K562 (cell line): ENCODE data around the gene ANGEL2. TPM values are rescaled to one million over a fixed set of nuclear protein-coding genes. Genes with fewer than 3 reads are reported as not detected.

ENCODE experiments used
- CBX8 ChIP-seq: fragments of 200-600 bp; sonication (generic); IDR thresholded peaks from 2 replicates; pipeline ENCODE4 v1.6.1; 2012; ENCODE audit warnings: borderline replicate concordance, mixed run types, low read depth, mild to moderate bottlenecking, moderate library complexity, mixed read lengths, low read length, control low read depth, inconsistent platforms; ENCODE audit not compliant: poor library complexity, severe bottlenecking; ENCODE audit errors: extremely low read depth
- HDAC1 ChIP-seq, 2 experiments: fragments of 450-650 bp; IDR thresholded peaks; 2 replicates each; pipeline ENCODE4 v1.6.1; 2016 to 2017; ENCODE audit warnings: inconsistent platforms in 1 of 2, mild to moderate bottlenecking in 1 of 2, moderate library complexity in 1 of 2
- JUND ChIP-seq, 2 experiments: IDR thresholded peaks; 2 replicates in 1 of 2; 3 replicates in 1 of 2; pipeline ENCODE4 v1.6.1; 2011; ENCODE audit warnings: borderline replicate concordance in 2 of 2, low read depth in 2 of 2, low read length in 2 of 2, improper control_type of control experiment in 1 of 2, missing biosample characterization in 1 of 2, missing genetic modification characterization in 1 of 2, missing genetic modification reagents in 1 of 2
- MED1 ChIP-seq: sonication (generic); formaldehyde crosslinking; IDR thresholded peaks from 2 replicates; pipeline ENCODE4 v1.8.1; 2023; ENCODE audit warnings: missing genetic modification reagents, borderline replicate concordance
- NFRKB ChIP-seq: fragments of 450-650 bp; IDR thresholded peaks from 2 replicates; pipeline ENCODE4 v1.6.1; 2016; ENCODE audit warnings: low read depth
- XRCC3 ChIP-seq: fragments of 450-650 bp; IDR thresholded peaks from 2 replicates; pipeline ENCODE4 v1.6.1; 2017; ENCODE audit warnings: mild to moderate bottlenecking, moderate library complexity
- ZNF445 ChIP-seq: fragments of 250-450 bp; sonication (Bioruptor Pico); IDR thresholded peaks from 2 replicates; pipeline ENCODE4 v1.4.0; 2020; ENCODE audit warnings: low read depth, mild to moderate bottlenecking, moderate library complexity
- ZNF699 ChIP-seq: fragments of 250-450 bp; sonication (Bioruptor Pico); IDR thresholded peaks from 2 replicates; pipeline ENCODE4 v1.8.0; 2021; ENCODE audit warnings: mild to moderate bottlenecking, moderate library complexity; ENCODE audit not compliant: insufficient replicate concordance
- polyA plus RNA-seq, 8 experiments: library from polyadenylated mRNA; depleted of rRNA in 4 of 8; stranded (reverse) in 5 of 8; unstranded in 3 of 8; fragments of >200 nt; fragmentation: Nextera tagmentation in 2 of 8; fragmentation: Illumina TruSeq in 1 of 8; extraction: Ambion mirVana in 2 of 8; extraction: Trizol in 1 of 8; gene quantifications; 2 replicates each; pipeline versions ENCODE4 v1.2.1 to v1.2.3, GENCODE V29; 2011 to 2014; ENCODE audit warnings: inconsistent platforms in 1 of 8, missing spikeins in 1 of 8
- total RNA-seq, 7 experiments: library from RNA; depleted of rRNA in 6 of 7; stranded (reverse); fragments of >200 nt in 6 of 7; fragmentation: Illumina TruSeq in 2 of 7; extraction: Trizol in 2 of 7; gene quantifications; 2 replicates each; pipeline versions ENCODE4 v1.2.1 to v1.2.3, GENCODE V29; 2011 to 2021; ENCODE audit warnings: low replicate concordance in 1 of 7
- TF ChIP-seq, protein P1 (sequence below): fragments of 450-650 bp; formaldehyde crosslinking; IDR thresholded peaks from 2 replicates; pipeline ENCODE4 v1.4.0; 2020; ENCODE audit warnings: mild to moderate bottlenecking, moderate library complexity
- TF ChIP-seq, protein P2 (sequence below): sonication (generic); formaldehyde crosslinking; IDR thresholded peaks from 2 replicates; pipeline ENCODE4 v1.8.0; 2023; ENCODE audit warnings: mild to moderate bottlenecking, missing genetic modification reagents
- TF ChIP-seq, protein P3 (sequence below), 2 experiments: fragments of 450-650 bp; formaldehyde crosslinking in 1 of 2; IDR thresholded peaks; 2 replicates each; pipeline versions ENCODE4 v1.4.0 to v1.6.1; 2014 to 2020; ENCODE audit warnings: mild to moderate bottlenecking in 2 of 2, borderline replicate concordance in 1 of 2, low read depth in 1 of 2

Gene ANGEL2
- total and polyA plus RNA-seq, 9 of the 15 experiments (the other 6 are each of a cell fraction or from before 2014, with no cell fraction given): 6.8 to 34.6 (median 26.2) TPM

DNA sequence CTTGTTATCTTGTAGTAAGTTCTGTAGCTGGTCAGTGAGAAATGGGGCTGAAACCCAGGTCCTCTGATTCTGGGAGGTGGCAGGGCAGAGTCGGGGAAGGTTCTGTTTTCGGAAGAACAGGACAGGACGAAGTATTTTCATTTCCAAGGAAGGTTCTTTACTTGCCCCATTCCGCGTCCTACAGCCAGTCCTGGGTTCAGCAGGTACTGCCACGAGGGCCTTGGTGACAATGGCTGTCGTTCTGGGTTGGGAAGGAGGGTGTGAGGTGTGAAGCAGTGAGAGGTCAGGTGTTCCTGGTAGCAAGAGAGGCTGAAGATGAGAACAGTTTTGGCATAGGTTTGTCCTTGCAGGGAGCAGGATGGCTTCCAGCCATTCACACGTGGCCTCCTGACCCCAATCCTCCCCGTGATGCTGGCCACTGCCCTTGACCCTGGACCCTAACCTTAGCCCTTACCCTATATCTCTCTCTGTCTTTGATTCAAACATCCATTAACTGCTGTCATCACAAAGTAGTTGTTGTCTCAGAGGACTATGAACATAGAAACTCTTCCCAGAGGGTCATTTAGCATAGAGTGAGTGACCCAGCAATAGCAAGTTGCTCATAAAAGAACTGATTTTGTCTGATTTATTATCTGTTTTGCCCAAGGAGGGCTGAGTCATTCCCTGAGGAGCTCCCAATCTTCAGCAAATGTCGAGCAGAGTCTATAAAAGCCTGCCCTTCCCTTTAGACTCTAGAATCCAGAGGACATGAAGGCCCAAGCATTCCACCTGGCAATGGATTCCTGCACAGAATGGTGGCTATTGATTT lies 40.4 kb downstream of the ANGEL2 start (continued):
- TF ChIP-seq JUND (IDR thresholded peaks at IDR 0.05; ENCODE audit: borderline replicate concordance, low read depth, low read length) (peak; percentile 20; the same call in 1 of the 2 replicates), JUND (tag; IDR thresholded peaks at IDR 0.05; ENCODE audit: borderline replicate concordance, low read depth, low read length) (no peak), CBX8 (no peak), ZNF699 (CRISPR knock-in tag) (no peak), NFRKB (no peak), MED1 (CRISPR knock-in tag) (no peak), ZNF445 (CRISPR knock-in tag) (no peak), HDAC1 (IDR thresholded peaks at IDR 0.05) (peak in 1 of 2 experiments; percentile 22; a peak in 1 of 4 replicates), XRCC3 (no peak)
- TF ChIP-seq, protein P1, sequence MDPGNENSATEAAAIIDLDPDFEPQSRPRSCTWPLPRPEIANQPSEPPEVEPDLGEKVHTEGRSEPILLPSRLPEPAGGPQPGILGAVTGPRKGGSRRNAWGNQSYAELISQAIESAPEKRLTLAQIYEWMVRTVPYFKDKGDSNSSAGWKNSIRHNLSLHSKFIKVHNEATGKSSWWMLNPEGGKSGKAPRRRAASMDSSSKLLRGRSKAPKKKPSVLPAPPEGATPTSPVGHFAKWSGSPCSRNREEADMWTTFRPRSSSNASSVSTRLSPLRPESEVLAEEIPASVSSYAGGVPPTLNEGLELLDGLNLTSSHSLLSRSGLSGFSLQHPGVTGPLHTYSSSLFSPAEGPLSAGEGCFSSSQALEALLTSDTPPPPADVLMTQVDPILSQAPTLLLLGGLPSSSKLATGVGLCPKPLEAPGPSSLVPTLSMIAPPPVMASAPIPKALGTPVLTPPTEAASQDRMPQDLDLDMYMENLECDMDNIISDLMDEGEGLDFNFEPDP (CRISPR knock-in tag): no peak
- TF ChIP-seq, protein P2, sequence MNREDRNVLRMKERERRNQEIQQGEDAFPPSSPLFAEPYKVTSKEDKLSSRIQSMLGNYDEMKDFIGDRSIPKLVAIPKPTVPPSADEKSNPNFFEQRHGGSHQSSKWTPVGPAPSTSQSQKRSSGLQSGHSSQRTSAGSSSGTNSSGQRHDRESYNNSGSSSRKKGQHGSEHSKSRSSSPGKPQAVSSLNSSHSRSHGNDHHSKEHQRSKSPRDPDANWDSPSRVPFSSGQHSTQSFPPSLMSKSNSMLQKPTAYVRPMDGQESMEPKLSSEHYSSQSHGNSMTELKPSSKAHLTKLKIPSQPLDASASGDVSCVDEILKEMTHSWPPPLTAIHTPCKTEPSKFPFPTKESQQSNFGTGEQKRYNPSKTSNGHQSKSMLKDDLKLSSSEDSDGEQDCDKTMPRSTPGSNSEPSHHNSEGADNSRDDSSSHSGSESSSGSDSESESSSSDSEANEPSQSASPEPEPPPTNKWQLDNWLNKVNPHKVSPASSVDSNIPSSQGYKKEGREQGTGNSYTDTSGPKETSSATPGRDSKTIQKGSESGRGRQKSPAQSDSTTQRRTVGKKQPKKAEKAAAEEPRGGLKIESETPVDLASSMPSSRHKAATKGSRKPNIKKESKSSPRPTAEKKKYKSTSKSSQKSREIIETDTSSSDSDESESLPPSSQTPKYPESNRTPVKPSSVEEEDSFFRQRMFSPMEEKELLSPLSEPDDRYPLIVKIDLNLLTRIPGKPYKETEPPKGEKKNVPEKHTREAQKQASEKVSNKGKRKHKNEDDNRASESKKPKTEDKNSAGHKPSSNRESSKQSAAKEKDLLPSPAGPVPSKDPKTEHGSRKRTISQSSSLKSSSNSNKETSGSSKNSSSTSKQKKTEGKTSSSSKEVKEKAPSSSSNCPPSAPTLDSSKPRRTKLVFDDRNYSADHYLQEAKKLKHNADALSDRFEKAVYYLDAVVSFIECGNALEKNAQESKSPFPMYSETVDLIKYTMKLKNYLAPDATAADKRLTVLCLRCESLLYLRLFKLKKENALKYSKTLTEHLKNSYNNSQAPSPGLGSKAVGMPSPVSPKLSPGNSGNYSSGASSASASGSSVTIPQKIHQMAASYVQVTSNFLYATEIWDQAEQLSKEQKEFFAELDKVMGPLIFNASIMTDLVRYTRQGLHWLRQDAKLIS: no peak
- TF ChIP-seq, protein P3, sequence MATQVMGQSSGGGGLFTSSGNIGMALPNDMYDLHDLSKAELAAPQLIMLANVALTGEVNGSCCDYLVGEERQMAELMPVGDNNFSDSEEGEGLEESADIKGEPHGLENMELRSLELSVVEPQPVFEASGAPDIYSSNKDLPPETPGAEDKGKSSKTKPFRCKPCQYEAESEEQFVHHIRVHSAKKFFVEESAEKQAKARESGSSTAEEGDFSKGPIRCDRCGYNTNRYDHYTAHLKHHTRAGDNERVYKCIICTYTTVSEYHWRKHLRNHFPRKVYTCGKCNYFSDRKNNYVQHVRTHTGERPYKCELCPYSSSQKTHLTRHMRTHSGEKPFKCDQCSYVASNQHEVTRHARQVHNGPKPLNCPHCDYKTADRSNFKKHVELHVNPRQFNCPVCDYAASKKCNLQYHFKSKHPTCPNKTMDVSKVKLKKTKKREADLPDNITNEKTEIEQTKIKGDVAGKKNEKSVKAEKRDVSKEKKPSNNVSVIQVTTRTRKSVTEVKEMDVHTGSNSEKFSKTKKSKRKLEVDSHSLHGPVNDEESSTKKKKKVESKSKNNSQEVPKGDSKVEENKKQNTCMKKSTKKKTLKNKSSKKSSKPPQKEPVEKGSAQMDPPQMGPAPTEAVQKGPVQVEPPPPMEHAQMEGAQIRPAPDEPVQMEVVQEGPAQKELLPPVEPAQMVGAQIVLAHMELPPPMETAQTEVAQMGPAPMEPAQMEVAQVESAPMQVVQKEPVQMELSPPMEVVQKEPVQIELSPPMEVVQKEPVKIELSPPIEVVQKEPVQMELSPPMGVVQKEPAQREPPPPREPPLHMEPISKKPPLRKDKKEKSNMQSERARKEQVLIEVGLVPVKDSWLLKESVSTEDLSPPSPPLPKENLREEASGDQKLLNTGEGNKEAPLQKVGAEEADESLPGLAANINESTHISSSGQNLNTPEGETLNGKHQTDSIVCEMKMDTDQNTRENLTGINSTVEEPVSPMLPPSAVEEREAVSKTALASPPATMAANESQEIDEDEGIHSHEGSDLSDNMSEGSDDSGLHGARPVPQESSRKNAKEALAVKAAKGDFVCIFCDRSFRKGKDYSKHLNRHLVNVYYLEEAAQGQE (IDR thresholded peaks at IDR 0.05; ENCODE audit: borderline replicate concordance): no peak
- TF ChIP-seq, protein P3 (CRISPR knock-in tag; IDR thresholded peaks at IDR 0.05; ENCODE audit: low read depth): no peak
